ENCODE data around the gene RETN. TPM values are rescaled to one million over a fixed set of nuclear protein-coding genes. Genes with fewer than 3 reads are reported as not detected.

The RETN gene
- total and polyA plus RNA-seq, 2 of the 8 experiments (the other 6 are each of a cell fraction or from before 2014, with no cell fraction given): not detected

DNA sequence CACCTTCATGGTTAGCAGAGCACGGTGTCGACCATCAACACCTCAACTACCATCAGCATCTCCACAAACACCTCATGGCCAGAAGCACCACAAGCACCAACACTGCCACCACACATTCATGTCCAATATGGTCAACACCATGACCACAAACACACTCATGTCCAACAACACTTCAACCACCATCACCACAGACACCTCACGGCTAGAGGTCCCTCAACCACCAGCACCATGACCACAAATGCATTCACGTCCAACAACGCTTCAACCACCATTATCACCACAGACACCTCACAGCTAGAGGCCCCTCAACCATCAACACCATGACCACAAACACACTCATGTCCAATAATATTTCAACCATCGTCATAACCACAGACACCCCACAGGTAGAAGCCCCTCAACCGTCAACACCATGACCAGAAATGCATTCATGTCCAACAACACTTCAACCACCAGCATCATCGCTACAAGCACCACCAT, 22.0 kb downstream of the RETN start (continued):
- no peak for TF ChIP-seq SIN3A (conservative IDR thresholded peaks at IDR 0.05 in 1 of 2, IDR thresholded peaks at IDR 0.05 in 1 of 2; ENCODE audit: low read depth in 1 of 2, low read length in 2 of 2)
- no peak for TF ChIP-seq TAF7 (optimal IDR thresholded peaks at IDR 0.05; ENCODE audit: borderline replicate concordance, low read depth, low read length)
- TF ChIP-seq, protein P1, sequence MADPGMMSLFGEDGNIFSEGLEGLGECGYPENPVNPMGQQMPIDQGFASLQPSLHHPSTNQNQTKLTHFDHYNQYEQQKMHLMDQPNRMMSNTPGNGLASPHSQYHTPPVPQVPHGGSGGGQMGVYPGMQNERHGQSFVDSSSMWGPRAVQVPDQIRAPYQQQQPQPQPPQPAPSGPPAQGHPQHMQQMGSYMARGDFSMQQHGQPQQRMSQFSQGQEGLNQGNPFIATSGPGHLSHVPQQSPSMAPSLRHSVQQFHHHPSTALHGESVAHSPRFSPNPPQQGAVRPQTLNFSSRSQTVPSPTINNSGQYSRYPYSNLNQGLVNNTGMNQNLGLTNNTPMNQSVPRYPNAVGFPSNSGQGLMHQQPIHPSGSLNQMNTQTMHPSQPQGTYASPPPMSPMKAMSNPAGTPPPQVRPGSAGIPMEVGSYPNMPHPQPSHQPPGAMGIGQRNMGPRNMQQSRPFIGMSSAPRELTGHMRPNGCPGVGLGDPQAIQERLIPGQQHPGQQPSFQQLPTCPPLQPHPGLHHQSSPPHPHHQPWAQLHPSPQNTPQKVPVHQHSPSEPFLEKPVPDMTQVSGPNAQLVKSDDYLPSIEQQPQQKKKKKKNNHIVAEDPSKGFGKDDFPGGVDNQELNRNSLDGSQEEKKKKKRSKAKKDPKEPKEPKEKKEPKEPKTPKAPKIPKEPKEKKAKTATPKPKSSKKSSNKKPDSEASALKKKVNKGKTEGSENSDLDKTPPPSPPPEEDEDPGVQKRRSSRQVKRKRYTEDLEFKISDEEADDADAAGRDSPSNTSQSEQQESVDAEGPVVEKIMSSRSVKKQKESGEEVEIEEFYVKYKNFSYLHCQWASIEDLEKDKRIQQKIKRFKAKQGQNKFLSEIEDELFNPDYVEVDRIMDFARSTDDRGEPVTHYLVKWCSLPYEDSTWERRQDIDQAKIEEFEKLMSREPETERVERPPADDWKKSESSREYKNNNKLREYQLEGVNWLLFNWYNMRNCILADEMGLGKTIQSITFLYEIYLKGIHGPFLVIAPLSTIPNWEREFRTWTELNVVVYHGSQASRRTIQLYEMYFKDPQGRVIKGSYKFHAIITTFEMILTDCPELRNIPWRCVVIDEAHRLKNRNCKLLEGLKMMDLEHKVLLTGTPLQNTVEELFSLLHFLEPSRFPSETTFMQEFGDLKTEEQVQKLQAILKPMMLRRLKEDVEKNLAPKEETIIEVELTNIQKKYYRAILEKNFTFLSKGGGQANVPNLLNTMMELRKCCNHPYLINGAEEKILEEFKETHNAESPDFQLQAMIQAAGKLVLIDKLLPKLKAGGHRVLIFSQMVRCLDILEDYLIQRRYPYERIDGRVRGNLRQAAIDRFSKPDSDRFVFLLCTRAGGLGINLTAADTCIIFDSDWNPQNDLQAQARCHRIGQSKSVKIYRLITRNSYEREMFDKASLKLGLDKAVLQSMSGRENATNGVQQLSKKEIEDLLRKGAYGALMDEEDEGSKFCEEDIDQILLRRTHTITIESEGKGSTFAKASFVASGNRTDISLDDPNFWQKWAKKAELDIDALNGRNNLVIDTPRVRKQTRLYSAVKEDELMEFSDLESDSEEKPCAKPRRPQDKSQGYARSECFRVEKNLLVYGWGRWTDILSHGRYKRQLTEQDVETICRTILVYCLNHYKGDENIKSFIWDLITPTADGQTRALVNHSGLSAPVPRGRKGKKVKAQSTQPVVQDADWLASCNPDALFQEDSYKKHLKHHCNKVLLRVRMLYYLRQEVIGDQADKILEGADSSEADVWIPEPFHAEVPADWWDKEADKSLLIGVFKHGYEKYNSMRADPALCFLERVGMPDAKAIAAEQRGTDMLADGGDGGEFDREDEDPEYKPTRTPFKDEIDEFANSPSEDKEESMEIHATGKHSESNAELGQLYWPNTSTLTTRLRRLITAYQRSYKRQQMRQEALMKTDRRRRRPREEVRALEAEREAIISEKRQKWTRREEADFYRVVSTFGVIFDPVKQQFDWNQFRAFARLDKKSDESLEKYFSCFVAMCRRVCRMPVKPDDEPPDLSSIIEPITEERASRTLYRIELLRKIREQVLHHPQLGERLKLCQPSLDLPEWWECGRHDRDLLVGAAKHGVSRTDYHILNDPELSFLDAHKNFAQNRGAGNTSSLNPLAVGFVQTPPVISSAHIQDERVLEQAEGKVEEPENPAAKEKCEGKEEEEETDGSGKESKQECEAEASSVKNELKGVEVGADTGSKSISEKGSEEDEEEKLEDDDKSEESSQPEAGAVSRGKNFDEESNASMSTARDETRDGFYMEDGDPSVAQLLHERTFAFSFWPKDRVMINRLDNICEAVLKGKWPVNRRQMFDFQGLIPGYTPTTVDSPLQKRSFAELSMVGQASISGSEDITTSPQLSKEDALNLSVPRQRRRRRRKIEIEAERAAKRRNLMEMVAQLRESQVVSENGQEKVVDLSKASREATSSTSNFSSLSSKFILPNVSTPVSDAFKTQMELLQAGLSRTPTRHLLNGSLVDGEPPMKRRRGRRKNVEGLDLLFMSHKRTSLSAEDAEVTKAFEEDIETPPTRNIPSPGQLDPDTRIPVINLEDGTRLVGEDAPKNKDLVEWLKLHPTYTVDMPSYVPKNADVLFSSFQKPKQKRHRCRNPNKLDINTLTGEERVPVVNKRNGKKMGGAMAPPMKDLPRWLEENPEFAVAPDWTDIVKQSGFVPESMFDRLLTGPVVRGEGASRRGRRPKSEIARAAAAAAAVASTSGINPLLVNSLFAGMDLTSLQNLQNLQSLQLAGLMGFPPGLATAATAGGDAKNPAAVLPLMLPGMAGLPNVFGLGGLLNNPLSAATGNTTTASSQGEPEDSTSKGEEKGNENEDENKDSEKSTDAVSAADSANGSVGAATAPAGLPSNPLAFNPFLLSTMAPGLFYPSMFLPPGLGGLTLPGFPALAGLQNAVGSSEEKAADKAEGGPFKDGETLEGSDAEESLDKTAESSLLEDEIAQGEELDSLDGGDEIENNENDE (IDR thresholded peaks at IDR 0.05; ENCODE audit: insufficient replicate concordance, low read length): no peak

Measured in H1 (cell line).